NCI-H460 (cell line): Measurements from ENCODE around the gene USP4. TPM values are rescaled to one million over a fixed set of nuclear protein-coding genes. Genes with fewer than 3 reads are reported as not detected.
"Not testable (repeated sequence)": the region's sequence is repeated elsewhere in the genome, so short reads cannot be mapped to it uniquely, and the experiment has no call there.

Experiments
- DNase-seq: peaks from one replicate; pipeline ENCODE4 v3.0.0-alpha.2; 2016; ENCODE audit warnings: low read depth; ENCODE audit errors: extremely low read depth
- small RNA-seq, 2 experiments: library from RNA; depleted of rRNA; stranded (forward); fragments of <200 nt; gene quantifications; one replicate each; pipeline ENCODE3, GENCODE V24; 2014
- total RNA-seq: library from RNA; depleted of rRNA; stranded (reverse); fragments of >200 nt; shearing (Covaris generic); gene quantifications from 2 replicates; pipeline ENCODE4 v1.2.3, GENCODE V29; 2014; rRNA removed

Gene USP4
- total RNA-seq, 1 experiment from 2014 or later, result 12.6 TPM

DNA sequence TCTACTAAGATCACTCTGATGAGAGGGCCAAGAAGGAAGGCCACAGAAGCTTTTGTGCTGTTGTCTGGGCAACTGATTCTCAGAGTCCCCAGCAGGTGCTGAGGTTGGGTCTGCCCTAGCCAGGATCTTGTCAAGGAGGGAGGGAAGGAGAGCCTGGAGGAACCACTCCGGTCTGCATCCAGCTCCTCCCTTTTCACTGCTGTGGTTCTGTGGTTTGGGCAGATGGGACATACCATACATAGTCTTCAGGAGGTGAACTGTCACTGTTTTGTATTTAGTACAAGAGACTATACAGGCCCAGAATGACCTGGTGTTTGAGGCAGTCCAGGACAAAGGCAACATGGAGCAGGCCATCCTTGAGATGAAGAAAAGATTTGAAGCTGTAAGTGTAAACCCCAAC, 84.7 kb downstream of the USP4 start:
- no peak for DNase-seq

DNA sequence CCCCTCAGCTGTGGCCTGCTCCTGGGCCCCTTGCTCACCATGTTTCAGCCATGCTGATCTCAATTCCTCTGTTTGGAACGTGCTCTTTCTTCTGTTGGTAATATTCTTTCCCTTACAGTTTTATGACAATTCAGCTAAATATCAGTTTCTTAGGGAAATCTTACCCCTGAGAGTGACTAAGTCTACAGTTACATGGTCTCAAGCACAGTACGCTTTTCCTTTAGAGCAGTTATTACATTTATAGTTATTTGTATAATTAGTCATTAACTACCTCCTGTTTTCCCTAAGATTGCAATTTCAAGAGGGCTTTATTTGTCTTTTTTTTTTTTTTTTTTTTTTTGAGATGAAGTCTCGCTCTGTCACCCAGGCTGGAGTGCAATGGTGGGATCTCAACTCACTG, 86.3 kb downstream of the USP4 start:
- DNase-seq, result no peak

GRCh38 chr3:49248840-49249227, 91.0 kb downstream of the USP4 start:
- no peak for DNase-seq

DNA sequence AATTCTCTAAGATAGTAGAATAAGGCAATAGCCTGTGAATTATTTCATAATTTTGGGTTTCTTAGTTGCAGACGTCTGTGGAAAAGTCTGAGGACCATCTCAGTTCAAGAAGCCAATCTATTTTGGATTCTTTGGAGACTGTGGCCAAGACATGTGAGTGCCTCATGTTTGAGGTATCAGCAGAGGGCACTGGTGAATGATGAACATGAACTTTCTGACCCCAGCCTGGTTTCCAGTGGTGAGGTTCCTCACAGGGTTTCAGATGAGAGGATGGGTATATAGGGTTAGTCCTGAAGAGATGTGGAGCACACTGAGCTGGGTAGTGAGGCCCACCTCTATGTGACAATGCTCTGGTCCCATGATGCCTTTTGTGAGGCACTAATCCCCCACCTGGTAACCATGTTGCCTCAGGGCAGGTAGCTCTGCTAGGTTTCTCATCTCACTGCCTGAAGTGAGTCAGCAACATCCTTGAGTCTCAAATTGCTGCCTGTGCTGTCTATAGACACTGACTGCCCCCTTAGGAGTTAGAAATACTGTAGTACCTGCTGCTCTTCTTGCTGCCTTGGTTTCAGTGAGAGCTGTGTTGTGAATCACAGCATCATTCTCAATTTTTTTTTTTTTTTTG, 95.2 kb downstream of the USP4 start:
- DNase-seq, result no peak

DNA sequence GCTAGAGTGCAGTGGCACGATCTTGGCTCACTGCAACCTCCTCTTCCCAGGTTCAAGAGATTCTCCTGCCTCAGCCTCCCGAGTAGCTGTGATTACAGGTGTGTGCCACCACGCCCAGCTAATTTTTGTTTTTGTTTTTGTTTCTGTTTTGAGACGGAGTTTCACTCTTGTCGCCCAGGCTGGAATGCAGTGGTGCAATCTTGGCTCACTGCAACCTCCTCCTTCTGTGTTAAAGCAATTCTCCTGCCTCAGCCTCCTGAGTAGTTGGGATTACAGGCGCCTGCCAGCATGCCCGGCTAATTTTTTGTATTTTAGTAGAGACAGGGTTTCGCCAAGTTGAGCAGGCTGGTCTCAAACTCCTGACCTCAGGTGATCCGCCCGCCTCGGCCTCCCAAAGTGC, 99.8 kb downstream of the USP4 start:
- DNase-seq, result not testable (repeated sequence)

GRCh38 chr3:49238274-49239127, 101.4 kb downstream of the USP4 start:
- no peak for DNase-seq

GRCh38 chr3:49237344-49237743, 102.5 kb downstream of the USP4 start:
- DNase-seq, result no peak

DNA sequence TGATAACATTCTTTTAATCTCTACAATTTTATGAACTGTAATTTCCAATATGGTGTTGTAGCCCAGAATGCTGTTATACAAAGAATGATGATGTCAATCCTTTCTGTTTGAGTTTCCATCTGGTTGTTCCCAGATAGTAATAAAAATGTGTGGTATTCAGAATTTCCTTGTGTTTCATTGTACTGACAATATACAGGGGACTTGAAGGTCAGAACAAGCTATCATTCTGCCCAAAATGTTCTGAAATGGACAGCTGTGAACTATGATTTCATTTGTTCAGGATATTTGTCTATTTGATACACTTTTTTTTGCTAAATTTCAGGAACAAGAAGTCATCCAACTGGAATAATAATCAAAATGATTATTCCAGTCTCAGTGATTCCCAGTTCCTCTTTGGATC, 103.6 kb downstream of the USP4 start:
- no peak for DNase-seq

DNA sequence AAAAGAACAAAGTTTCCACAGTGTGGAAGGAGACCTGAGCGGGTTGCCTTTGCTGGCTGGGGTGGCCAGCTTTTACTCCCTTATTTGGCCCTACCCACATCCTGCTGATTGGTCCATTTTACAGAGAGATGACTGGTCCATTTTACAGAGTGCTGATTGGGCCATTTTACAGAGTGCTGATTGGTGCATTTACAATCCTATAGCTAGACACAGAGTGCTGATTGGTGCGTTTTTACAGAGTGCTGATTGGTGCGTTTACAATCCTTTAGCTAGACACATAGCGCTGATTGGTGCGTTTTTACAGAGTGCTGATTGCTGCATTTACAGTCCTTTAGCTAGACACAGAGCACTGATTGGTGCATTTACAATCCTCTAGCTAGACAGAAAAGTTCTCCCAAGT, 111.0 kb downstream of the USP4 start:
- DNase-seq, result not testable (repeated sequence)

Small RNA genes lying within 50 kb of the gene (small RNA-seq; reads per million reads assigned to genes)
- gene AC121247.2 (0 reads per million in 2 experiments), gene MIR4271 (0 reads per million in 2 experiments), gene RF00019 (0 reads per million in 2 experiments)

Other genes with a start within 250 kb of the USP4 start
- gene QRICH1, start 246.0 kb downstream of the USP4 start, total RNA-seq, result 49.4 and 63.7 TPM in 2 replicates
- gene QARS1, start 235.3 kb downstream of the USP4 start, total RNA-seq, result 143 and 164 TPM in 2 replicates
- gene USP19, start 219.2 kb downstream of the USP4 start, total RNA-seq, result 26.6 and 33.5 TPM in 2 replicates
- 174 and 177 TPM in 2 replicates for gene LAMB2, start 207.0 kb downstream of the USP4 start, total RNA-seq
- gene CCDC71, start 173.7 kb downstream of the USP4 start, total RNA-seq, result 9.8 and 10.4 TPM in 2 replicates
- 1.8 and 2.4 TPM in 2 replicates for gene KLHDC8B, start 168.5 kb downstream of the USP4 start, total RNA-seq
- gene C3orf62, start 62.8 kb downstream of the USP4 start, total RNA-seq, result 0.57 and 0.84 TPM in 2 replicates
- gene GPX1, start 18.3 kb upstream of the USP4 start, total RNA-seq, result 189 and 219 TPM in 2 replicates
- gene RHOA, start 71.9 kb upstream of the USP4 start, total RNA-seq, result 433 and 440 TPM in 2 replicates
- 15.7 and 21.7 TPM in 2 replicates for gene TCTA, start 72.4 kb upstream of the USP4 start, total RNA-seq
- 0.20 and 0.50 TPM in 2 replicates for gene AMT, start 82.4 kb upstream of the USP4 start, total RNA-seq
- 2.9 TPM in 2 replicates for gene NICN1, start 89.3 kb upstream of the USP4 start, total RNA-seq
- 46.5 and 46.6 TPM in 2 replicates for gene DAG1, start 130.2 kb upstream of the USP4 start, total RNA-seq
- gene BSN, start 214.4 kb upstream of the USP4 start, total RNA-seq, result 0.05 and 0.12 TPM in 2 replicates